Mucosa of gallbladder (tissue), 1 donor: Measurements from ENCODE around the gene RAB4B. TPM values are rescaled to one million over a fixed set of nuclear protein-coding genes. Genes with fewer than 3 reads are reported as not detected.
A peak's percentile ranks its signal among the peaks of the same experiment; 100 is the strongest.
"Not testable (repeated sequence)": the region's sequence is repeated elsewhere in the genome, so short reads cannot be mapped to it uniquely, and the experiment has no call there.

Experiments
- DNase-seq: peaks from one replicate; pipeline ENCODE4 v3.0.0-alpha.2; 2020; ENCODE audit warnings: low spot score
- total RNA-seq: library from RNA; stranded (reverse); gene quantifications from one replicate; pipeline ENCODE4 v1.2.1, GENCODE V29; 2021
- donor health status: DM: no; HTN: no; CAD: no.

RAB4B gene
- total RNA-seq, 1 donor from 2014 or later: 54.4 TPM

GRCh38 chr19:40822704-40823553, 44.9 kb downstream of the RAB4B start:
- peak; percentile 43 for DNase-seq

DNA sequence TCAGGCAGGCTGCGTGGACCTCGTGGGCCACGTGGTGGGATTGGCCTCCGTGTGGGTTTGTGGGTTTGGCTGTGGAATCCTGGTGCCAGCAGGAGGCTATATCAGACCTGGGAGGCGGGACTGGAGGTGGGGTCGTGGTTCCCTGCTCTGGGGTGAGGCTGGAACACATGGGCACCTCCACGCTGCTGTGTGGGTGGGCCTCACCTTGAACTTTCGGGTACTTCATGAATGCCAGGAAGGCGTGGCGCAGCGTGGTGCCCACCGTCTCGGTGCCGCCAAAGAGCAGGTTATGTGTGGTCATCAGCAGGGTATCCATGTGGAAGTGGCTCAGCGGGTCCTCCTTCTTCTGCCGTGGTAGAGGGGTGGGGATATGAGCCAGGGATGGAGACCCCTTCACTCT, 46.9 kb downstream of the RAB4B start:
- peak; percentile 9 for DNase-seq

DNA sequence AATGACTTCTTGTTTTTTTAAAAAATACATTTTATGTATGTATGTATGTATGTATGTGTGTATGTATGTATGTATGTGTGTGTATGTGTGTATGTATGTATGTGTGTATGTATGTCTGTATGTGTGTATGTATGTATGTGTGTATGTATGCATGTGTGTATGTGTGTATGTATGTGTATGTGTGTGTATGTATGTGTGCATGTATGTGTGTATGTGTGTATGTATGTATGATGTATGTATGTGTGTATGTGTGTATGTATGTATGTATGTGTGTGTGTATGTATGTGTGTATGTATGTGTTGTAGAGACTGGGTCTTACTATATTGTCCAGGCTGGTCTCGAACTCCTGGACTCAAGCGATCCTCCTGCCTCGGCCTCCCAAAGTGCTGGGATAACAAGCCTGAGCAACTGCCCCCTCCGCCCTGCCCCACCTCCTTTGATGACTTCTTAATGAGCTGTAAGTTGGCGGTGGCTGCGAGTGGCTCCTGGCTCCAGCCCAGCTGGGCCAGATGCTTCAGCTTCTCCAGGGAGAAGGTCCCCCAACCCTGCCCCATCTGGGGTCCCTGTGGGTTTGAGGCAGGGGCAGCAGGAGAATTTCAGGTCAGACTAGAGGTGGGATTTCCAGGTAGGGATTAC, 47.5 kb downstream of the RAB4B start:
- DNase-seq: peak; percentile 3

DNA sequence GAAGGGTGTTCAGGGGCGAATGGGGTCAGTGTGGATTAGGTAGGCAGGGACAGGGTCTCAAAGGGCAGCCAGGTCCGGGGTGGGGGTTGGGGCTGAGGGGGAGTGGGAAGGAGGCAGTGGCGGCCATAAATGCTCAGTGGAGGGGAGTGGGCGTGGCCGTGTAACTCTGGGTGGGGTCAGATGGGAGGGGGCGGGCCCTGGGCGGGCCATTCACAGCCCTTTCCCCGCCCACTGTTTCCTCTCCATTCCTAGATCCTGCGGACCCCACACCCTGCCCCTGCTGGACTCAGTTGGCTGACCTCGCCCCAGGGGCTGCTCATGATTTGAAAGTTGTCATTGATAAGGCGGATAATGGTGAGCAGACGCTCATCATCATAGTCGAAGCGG, 48.3 kb downstream of the RAB4B start:
- DNase-seq: peak; percentile 2

GRCh38 chr19:40826699-40827385, 48.8 kb downstream of the RAB4B start:
- DNase-seq: peak; percentile 10

GRCh38 chr19:40827386-40828247, 49.6 kb downstream of the RAB4B start:
- DNase-seq: peak; percentile 5

DNA sequence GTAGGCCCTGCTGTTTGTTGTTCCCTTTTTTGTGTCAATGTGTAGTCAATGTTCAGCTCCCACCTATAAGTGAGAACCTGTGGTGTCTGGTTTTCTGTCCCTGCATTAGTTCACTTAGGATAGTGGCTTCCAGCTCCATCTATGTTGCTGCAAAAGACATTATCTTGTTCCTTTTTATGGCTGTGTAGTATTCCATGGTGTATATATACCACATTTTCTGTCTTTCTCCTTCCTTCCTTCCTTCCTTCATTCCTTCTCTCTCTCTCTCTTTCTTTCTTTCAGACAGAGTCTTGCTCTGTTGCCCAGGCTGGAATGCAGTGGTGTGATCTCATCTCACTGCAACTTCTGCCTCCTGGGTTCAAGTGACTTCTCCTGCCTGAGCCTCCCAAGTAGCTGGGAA, 51.2 kb downstream of the RAB4B start:
- DNase-seq: no peak

GRCh38 chr19:40830741-40831140, 52.7 kb downstream of the RAB4B start:
- not testable (repeated sequence) for DNase-seq

DNA sequence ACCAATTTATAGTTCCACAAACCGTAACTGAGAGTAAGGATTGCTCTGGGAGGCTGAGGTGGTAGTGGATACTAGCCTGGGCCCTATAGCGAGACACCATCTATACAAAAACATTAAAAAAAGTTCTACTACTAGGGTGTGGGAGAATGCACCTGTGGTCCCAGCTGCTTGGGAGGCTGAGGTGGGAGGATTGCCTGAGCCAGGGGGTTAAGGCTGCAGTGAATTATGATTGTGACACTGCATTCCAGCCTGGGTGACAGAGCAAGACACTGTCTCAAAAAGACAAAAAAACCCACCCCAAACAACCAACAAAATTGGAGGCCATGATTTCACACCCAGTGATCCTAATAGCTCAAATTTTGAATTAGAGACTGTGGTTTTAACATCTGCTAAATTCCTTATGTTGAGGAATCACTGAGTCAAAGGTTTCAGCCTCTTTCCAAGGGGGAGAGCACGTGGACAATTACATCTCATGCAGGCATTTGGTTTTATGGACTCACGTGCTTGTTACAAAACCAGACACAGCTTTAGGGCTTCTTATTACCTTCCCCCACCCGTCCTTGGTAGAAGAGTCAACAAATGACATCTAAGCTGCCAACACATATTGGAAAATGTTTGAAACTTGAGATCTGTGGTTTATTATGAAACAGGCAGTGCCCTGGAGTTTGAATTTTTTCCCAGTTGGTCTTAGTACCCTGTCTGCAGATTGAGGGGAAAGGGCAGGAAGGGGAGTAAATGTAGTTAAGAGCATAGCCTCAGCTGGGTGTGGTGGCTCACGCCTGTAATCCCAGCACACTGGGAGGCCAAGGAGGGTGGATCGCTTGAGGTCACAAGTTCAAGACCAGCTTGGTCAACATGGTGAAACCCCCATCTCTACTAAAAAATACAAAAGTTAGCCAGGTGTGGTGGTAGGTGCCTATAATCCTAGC, 53.7 kb downstream of the RAB4B start:
- DNase-seq: no peak

DNA sequence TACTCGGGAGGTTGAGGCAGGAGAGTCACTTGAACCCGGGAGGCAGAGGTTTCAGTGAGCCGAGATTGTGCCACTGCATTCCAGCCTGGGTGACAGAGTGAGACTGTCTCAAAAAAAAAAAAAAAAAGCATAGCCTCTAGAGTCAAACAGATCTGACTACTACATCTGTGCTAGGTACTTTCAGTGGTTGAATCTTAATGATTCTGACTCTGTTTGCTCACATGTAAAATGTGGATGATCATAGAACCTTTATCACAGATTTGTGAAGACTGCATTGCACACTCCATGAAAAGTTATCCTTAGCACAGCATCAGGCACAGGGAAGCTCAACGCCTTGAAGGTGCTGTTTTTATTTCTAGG, 54.4 kb downstream of the RAB4B start:
- not testable (repeated sequence) for DNase-seq

- DNase-seq: not testable (repeated sequence)
Measured at GRCh38 chr19:40833728-40834533, 55.9 kb downstream of the RAB4B start.

DNA sequence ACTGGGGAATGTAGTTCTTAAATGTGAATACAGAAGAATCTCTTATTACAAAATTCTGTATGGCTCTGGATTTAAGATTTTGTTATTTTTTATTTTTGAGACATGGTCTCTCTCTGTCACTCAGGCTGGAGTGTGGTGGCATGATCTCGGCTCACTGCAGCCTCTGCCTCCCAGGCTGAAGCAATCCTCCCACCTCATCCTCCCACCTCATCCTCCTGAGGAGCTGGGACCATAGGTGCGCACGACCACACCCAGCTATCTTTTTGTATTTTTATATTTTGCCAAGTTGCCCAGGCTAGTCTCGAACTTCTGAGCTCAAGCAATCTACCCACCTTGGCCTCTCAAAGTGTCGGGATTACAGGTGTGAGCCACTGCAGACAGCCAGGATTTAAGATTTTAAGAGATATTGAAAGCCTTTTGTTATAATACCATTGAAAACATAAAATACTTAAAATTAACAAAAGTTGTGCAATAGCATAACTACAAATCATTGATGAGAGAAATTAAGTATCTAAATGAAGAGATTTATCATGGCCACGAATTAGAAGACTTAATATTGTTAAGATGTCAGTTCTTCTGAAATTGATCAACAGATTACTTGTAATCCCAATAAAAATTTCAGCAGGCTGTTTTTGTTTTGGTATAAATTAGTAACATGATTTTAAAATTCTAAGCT, 58.8 kb downstream of the RAB4B start:
- no peak for DNase-seq

GRCh38 chr19:40838477-40838876, 60.4 kb downstream of the RAB4B start:
- not testable (repeated sequence) for DNase-seq

DNA sequence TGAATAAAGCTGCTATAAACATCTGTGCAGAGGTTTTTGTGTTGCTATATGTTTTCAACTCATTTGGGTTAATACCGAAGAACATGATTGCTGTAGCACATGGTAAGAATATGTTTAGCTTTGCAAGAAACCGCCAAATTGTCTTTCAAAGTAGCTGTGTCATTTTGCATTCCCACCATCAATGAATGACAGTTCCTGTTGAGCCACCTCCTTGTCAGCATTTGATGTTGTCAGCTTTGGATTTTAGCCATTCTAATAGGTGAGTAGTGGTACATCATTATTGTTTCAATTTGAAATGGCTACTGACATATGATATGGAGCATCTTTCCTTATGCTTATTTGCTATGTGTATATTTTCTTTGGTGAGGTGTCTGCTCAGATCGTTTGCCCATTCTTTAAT, 64.0 kb downstream of the RAB4B start:
- DNase-seq: not testable (repeated sequence)

DNA sequence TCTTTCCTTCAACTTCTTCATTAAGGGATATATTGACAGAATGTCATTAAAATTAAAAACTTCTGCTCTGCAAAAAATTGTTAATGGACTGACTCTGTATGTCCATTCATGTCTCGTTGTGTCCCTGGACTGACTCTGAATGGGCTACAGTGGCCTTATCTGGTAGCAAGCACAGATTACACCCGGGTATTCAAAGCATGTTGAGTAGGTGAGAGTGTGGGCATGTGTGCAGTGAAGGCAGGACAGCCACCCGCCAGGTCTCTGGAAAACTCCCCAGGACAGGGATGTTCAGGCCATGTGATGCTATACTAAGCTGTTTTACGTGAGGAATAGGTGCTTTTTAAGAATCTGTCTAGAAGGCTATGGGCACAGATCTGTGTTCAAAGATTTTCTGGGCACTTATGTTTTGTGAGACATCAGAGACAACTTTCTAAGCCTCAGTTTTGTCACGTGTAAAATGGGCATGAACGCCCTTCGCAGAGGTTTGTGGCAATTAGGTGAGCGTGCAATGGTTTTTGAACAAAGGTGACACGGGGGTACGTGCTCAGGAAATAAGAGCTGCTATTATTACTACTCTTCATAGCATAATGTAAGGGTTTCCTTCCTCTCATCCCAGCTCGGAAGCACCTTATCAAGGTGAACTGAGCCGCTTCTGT, 65.1 kb downstream of the RAB4B start:
- not testable (repeated sequence) for DNase-seq

GRCh38 chr19:40843653-40844052, 65.6 kb downstream of the RAB4B start:
- DNase-seq: not testable (repeated sequence)
